Natural killer cell (primary cell): Measurements from ENCODE around the gene HPSE2. TPM values are rescaled to one million over a fixed set of nuclear protein-coding genes. Genes with fewer than 3 reads are reported as not detected.

Source experiments
- ATAC-seq, 3 donors: fragments of 150-1000 bp in 2 of 3; fragments of 200-7000 bp in 1 of 3; cut with Tn5 transposase; 1 replicate in 1 of 3; 2 replicates in 2 of 3; pipeline ENCODE4 v1.10.0; 2021; ENCODE audit warnings: mild to moderate bottlenecking in 2 of 3, moderate library complexity in 2 of 3
- DNase-seq, 2 donors: peaks; one replicate each; pipeline versions ENCODE4 v3.0.0 to v3.0.0-alpha.2; 2013 to 2021; ENCODE audit warnings: mixed read lengths in 1 of 2
- H3K27ac ChIP-seq: one replicate; pipeline ENCODE4 v1.5.1; 2013; ENCODE audit warnings: mild to moderate bottlenecking, low read length
- H3K27me3 ChIP-seq: one replicate; pipeline ENCODE4 v1.6.1; 2013; ENCODE audit warnings: low read length; ENCODE audit not compliant: control insufficient read depth, insufficient read depth
- H3K36me3 ChIP-seq: one replicate; pipeline ENCODE4 v1.6.1; 2013; ENCODE audit warnings: low read length; ENCODE audit not compliant: control insufficient read depth, insufficient read depth
- H3K4me1 ChIP-seq: one replicate; pipeline ENCODE4 v1.6.1; 2013; ENCODE audit warnings: low read length; ENCODE audit not compliant: control insufficient read depth, insufficient read depth
- H3K4me3 ChIP-seq: one replicate; pipeline ENCODE4 v1.5.1; 2013; ENCODE audit warnings: low read length
- H3K9me3 ChIP-seq: one replicate; pipeline ENCODE4 v1.6.1; 2013; ENCODE audit warnings: low read length; ENCODE audit not compliant: control insufficient read depth, insufficient read depth
- H3K27ac Mint-ChIP-seq, 2 donors: one replicate each; pipeline ENCODE4 v1.8.0; 2022; ENCODE audit warnings: mild to moderate bottlenecking in 2 of 2, mixed read lengths in 2 of 2, moderate library complexity in 1 of 2
- H3K27me3 Mint-ChIP-seq, 2 donors: one replicate each; pipeline ENCODE4 v1.8.0; 2022; ENCODE audit warnings: low read depth in 2 of 2, mixed read lengths in 2 of 2
- H3K36me3 Mint-ChIP-seq: one replicate; pipeline ENCODE4 v1.8.0; 2022; ENCODE audit warnings: mixed read lengths
- H3K4me1 Mint-ChIP-seq, 2 donors: one replicate each; pipeline ENCODE4 v1.8.0; 2022; ENCODE audit warnings: mixed read lengths in 2 of 2
- H3K4me3 Mint-ChIP-seq: one replicate; pipeline ENCODE4 v1.8.0; 2022; ENCODE audit warnings: mild to moderate bottlenecking, moderate library complexity, mixed read lengths
- H3K9me3 Mint-ChIP-seq, 2 donors: one replicate each; pipeline ENCODE4 v1.8.0; 2022; ENCODE audit warnings: mixed read lengths in 2 of 2
- CTCF ChIP-seq: fragments of 200-600 bp; IDR thresholded peaks from one replicate; pipeline ENCODE4 v1.8.0; 2022; ENCODE audit warnings: antibody characterized with exemption
- WGBS: methylation state at CpG from one replicate; pipeline ENCODE4 v1.1.7; 2013; ENCODE audit warnings: missing lambda C conversion rate; ENCODE audit not compliant: insufficient coverage; 5-methylcytosine and 5-hydroxymethylcytosine counted together
- intact Hi-C: fragments of 100-400 bp; cut with micrococcal nuclease; formaldehyde crosslinking; loops from one replicate; pipeline ENCODE4 v1.14.2; 2022
- total RNA-seq, 4 donors: library from RNA; stranded (reverse); fragments of 120-200 nt in 1 of 4; gene quantifications; one replicate each; pipeline versions ENCODE4 v1.2.3 to v1.2.4, GENCODE V29; 2013 to 2022

HPSE2 gene
- total RNA-seq, 3 donors from 2014 or later (not counting 1 experiment from before 2014, with no cell fraction given): not detected

- intact Hi-C loops: no loop called here
- Mint-ChIP-seq H3K4me1 (no peaks in the 10 kb centered on the region), H3K27ac (no peak overlapping the region), H3K36me3 (no peaks in the 10 kb centered on the region), H3K9me3 (no peaks in the 10 kb centered on the region), H3K27me3 (peaks cover 11 to 34% of the 10 kb centered on the region in 2 donors), H3K4me3 (no peak overlapping the region)
- Histone ChIP-seq H3K4me1 (no peaks in the 10 kb centered on the region), H3K4me3 (no peak overlapping the region), H3K27ac (no peak overlapping the region), H3K27me3 (peaks cover 3% of the 10 kb centered on the region), H3K9me3 (no peaks in the 10 kb centered on the region), H3K36me3 (no peaks in the 10 kb centered on the region)
- ATAC-seq (no peak), DNase-seq (no peak)
- TF ChIP-seq CTCF: no peak
These were observed 665.8 kb downstream of the HPSE2 start for GRCh38 chr10:98569853-98570252.

- no peak for TF ChIP-seq CTCF
- no peak for DNase-seq
- Mint-ChIP-seq H3K4me1 (no peaks in the 10 kb centered on the region), H3K4me3 (no peak overlapping the region), H3K36me3 (no peaks in the 10 kb centered on the region), H3K9me3 (no peaks in the 10 kb centered on the region), H3K27ac (no peak overlapping the region), H3K27me3 (peaks cover 11 to 26% of the 10 kb centered on the region in 2 donors)
- no peak overlapping the region for H3K27ac ChIP-seq
- no peaks in the 10 kb centered on the region for H3K9me3 ChIP-seq
- no peak for ATAC-seq
- peaks cover 3% of the 10 kb centered on the region for H3K27me3 ChIP-seq
- H3K4me3 ChIP-seq: no peak overlapping the region
- H3K4me1 ChIP-seq: no peaks in the 10 kb centered on the region
- H3K36me3 ChIP-seq: no peaks in the 10 kb centered on the region
- intact Hi-C loops: no loop called here
- WGBS: 100% methylated on average over 1 of the region's 2 CpGs
These were observed 667.1 kb downstream of the HPSE2 start for GRCh38 chr10:98568551-98568950.

- ATAC-seq (no peak), DNase-seq (no peak)
- H3K36me3 Mint-ChIP-seq: no peaks in the 10 kb centered on the region
- no peaks in the 10 kb centered on the region for H3K9me3 Mint-ChIP-seq
- intact Hi-C loops: no loop called here
- Histone ChIP-seq H3K4me1 (no peaks in the 10 kb centered on the region), H3K27me3 (peaks cover 3% of the 10 kb centered on the region), H3K36me3 (no peaks in the 10 kb centered on the region), H3K4me3 (no peak overlapping the region), H3K9me3 (no peaks in the 10 kb centered on the region), H3K27ac (no peak overlapping the region)
- H3K4me3 Mint-ChIP-seq: no peak overlapping the region
- no peak for TF ChIP-seq CTCF
- 61% methylated on average over 4 of the region's 4 CpGs for WGBS
- no peaks in the 10 kb centered on the region for H3K4me1 Mint-ChIP-seq
- peaks cover 9 to 24% of the 10 kb centered on the region in 2 donors for H3K27me3 Mint-ChIP-seq
- H3K27ac Mint-ChIP-seq: no peak overlapping the region
These were observed 668.1 kb downstream of the HPSE2 start for GRCh38 chr10:98567391-98568133.

- Histone ChIP-seq H3K27me3 (no peaks in the 10 kb centered on the region), H3K27ac (no peak overlapping the region), H3K4me3 (no peak overlapping the region), H3K4me1 (no peaks in the 10 kb centered on the region), H3K9me3 (no peaks in the 10 kb centered on the region), H3K36me3 (no peaks in the 10 kb centered on the region)
- ATAC-seq (no peak), DNase-seq (no peak)
- Mint-ChIP-seq H3K27ac (no peak overlapping the region), H3K36me3 (no peaks in the 10 kb centered on the region), H3K4me3 (no peak overlapping the region), H3K9me3 (no peaks in the 10 kb centered on the region), H3K4me1 (no peaks in the 10 kb centered on the region), H3K27me3 (peaks cover 4 to 6% of the 10 kb centered on the region in 2 donors)
- 31% methylated on average over 2 of the region's 2 CpGs for WGBS
- TF ChIP-seq CTCF: no peak
- intact Hi-C loops: no loop called here
These were observed 671.8 kb downstream of the HPSE2 start for GRCh38 chr10:98563811-98564210.
